Tongue (tissue), 2 donors: ENCODE data around the gene NDFIP1. TPM values are rescaled to one million over a fixed set of nuclear protein-coding genes. Genes with fewer than 3 reads are reported as not detected.

Source experiments
- DNase-seq: peaks from one replicate; pipeline ENCODE4 v3.0.0-alpha.2; 2015
- total RNA-seq: library from RNA; depleted of rRNA; stranded (reverse); fragments of >200 nt; gene quantifications from one replicate; pipeline ENCODE4 v1.2.3, GENCODE V29; 2014

The NDFIP1 gene
- total RNA-seq, result 77.8 TPM

GRCh38 chr5:142108432-142109330, at the start of gene NDFIP1:
TSS of gene NDFIP1 (plus strand) at chr5:142108779. CDS start at chr5:142108975, 196 bp downstream.
- DNase-seq, result peak; percentile 92

- DNase-seq, result no peak
Observed at GRCh38 chr5:142059304-142059940, 49.2 kb upstream of the NDFIP1 start.

- DNase-seq, result no peak
Observed at GRCh38 chr5:142063376-142063775, 45.2 kb upstream of the NDFIP1 start.

- peak; percentile 91 for DNase-seq
Observed at GRCh38 chr5:142063878-142064331, 44.7 kb upstream of the NDFIP1 start.

- DNase-seq, result peak; percentile 83
Observed at GRCh38 chr5:142065273-142065672, 43.3 kb upstream of the NDFIP1 start.

- no peak for DNase-seq
Observed at GRCh38 chr5:142069606-142070399, 38.8 kb upstream of the NDFIP1 start.

- no peak for DNase-seq
Observed at GRCh38 chr5:142070734-142071133, 37.8 kb upstream of the NDFIP1 start.

- no peak for DNase-seq
Observed at GRCh38 chr5:142072488-142072887, 36.1 kb upstream of the NDFIP1 start.

- no peak for DNase-seq
Observed at GRCh38 chr5:142073362-142073988, 35.1 kb upstream of the NDFIP1 start.

GRCh38 chr5:142074006-142074405, 34.6 kb upstream of the NDFIP1 start:
- DNase-seq, result no peak

- no peak for DNase-seq
Observed at GRCh38 chr5:142078221-142078620, 30.4 kb upstream of the NDFIP1 start.

GRCh38 chr5:142078706-142079105, 29.9 kb upstream of the NDFIP1 start:
- DNase-seq, result no peak

GRCh38 chr5:142079306-142079721, 29.3 kb upstream of the NDFIP1 start:
- no peak for DNase-seq

GRCh38 chr5:142080248-142080647, 28.3 kb upstream of the NDFIP1 start:
- no peak for DNase-seq

- DNase-seq, result no peak
Observed at GRCh38 chr5:142082182-142082781, 26.3 kb upstream of the NDFIP1 start.

- no peak for DNase-seq
Observed at GRCh38 chr5:142086229-142086628, 22.4 kb upstream of the NDFIP1 start.

GRCh38 chr5:142086679-142087078, 21.9 kb upstream of the NDFIP1 start:
- no peak for DNase-seq

- no peak for DNase-seq
Observed at GRCh38 chr5:142087920-142088679, 20.5 kb upstream of the NDFIP1 start.

GRCh38 chr5:142088855-142089479, 19.6 kb upstream of the NDFIP1 start:
- DNase-seq, result peak; percentile 32

GRCh38 chr5:142091012-142091411, 17.6 kb upstream of the NDFIP1 start:
- no peak for DNase-seq
